ENCODE data around the gene TLE1.

Gene TLE1

GRCh38 chr9:81538890-81539289, 150.5 kb downstream of the TLE1 start:
- 92% methylated on average over 6 of the region's 6 CpGs for WGBS
- no peak overlapping the region for H3K4me3 ChIP-seq (ENCODE audit: low read length)
- no peaks in the 10 kb centered on the region for H3K9me3 ChIP-seq (ENCODE audit: insufficient read depth, low read depth, low read length)
- no peak overlapping the region for H3K27ac ChIP-seq (ENCODE audit: low read depth, low read length)
- H3K4me1 ChIP-seq (ENCODE audit: insufficient read depth, low read length) = peaks cover 9% of the 10 kb centered on the region
- H3K27me3 ChIP-seq (ENCODE audit: insufficient read depth, low read length) = no peaks in the 10 kb centered on the region
- H3K36me3 ChIP-seq (ENCODE audit: insufficient read depth, low read length) = no peaks in the 10 kb centered on the region
- no peak overlapping the region for H3K9ac ChIP-seq (ENCODE audit: low read depth, low read length)

- Histone ChIP-seq H3K36me3 (ENCODE audit: insufficient read depth, low read length) (no peaks in the 10 kb centered on the region), H3K4me3 (ENCODE audit: low read length) (no peak overlapping the region), H3K27me3 (ENCODE audit: insufficient read depth, low read length) (no peaks in the 10 kb centered on the region), H3K27ac (ENCODE audit: low read depth, low read length) (no peak overlapping the region), H3K9me3 (ENCODE audit: insufficient read depth, low read depth, low read length) (no peaks in the 10 kb centered on the region), H3K4me1 (ENCODE audit: insufficient read depth, low read length) (peaks cover 15% of the 10 kb centered on the region), H3K9ac (ENCODE audit: low read depth, low read length) (no peak overlapping the region)
- 100% methylated on average over 1 of the region's 1 CpG for WGBS
These were observed 151.4 kb downstream of the TLE1 start for GRCh38 chr9:81537964-81538363.

GRCh38 chr9:81536242-81537025, 152.9 kb downstream of the TLE1 start:
- 95% methylated on average over 9 of the region's 9 CpGs for WGBS

GRCh38 chr9:81535542-81536241, 153.7 kb downstream of the TLE1 start:
- H3K36me3 ChIP-seq (ENCODE audit: insufficient read depth, low read length) = no peaks in the 10 kb centered on the region
- H3K9me3 ChIP-seq (ENCODE audit: insufficient read depth, low read depth, low read length) = no peaks in the 10 kb centered on the region
- H3K27me3 ChIP-seq (ENCODE audit: insufficient read depth, low read length) = no peaks in the 10 kb centered on the region
- H3K4me3 ChIP-seq (ENCODE audit: low read length) = no peak overlapping the region
- H3K4me1 ChIP-seq (ENCODE audit: insufficient read depth, low read length) = peaks cover 15% of the 10 kb centered on the region
- 84% methylated on average over 9 of the region's 9 CpGs for WGBS
- H3K9ac ChIP-seq (ENCODE audit: low read depth, low read length) = no peak overlapping the region
- no peak overlapping the region for H3K27ac ChIP-seq (ENCODE audit: low read depth, low read length)

More at GRCh38 chr9:81536242-81537025, 152.9 kb downstream of the TLE1 start:
- Histone ChIP-seq H3K4me3 (ENCODE audit: low read length) (no peak overlapping the region), H3K9ac (ENCODE audit: low read depth, low read length) (no peak overlapping the region), H3K27ac (ENCODE audit: low read depth, low read length) (no peak overlapping the region), H3K36me3 (ENCODE audit: insufficient read depth, low read length) (no peaks in the 10 kb centered on the region), H3K9me3 (ENCODE audit: insufficient read depth, low read depth, low read length) (no peaks in the 10 kb centered on the region), H3K27me3 (ENCODE audit: insufficient read depth, low read length) (no peaks in the 10 kb centered on the region), H3K4me1 (ENCODE audit: insufficient read depth, low read length) (peaks cover 15% of the 10 kb centered on the region)

- Histone ChIP-seq H3K27ac (ENCODE audit: low read depth, low read length) (no peak overlapping the region), H3K27me3 (ENCODE audit: insufficient read depth, low read length) (no peaks in the 10 kb centered on the region), H3K36me3 (ENCODE audit: insufficient read depth, low read length) (no peaks in the 10 kb centered on the region), H3K4me3 (ENCODE audit: low read length) (no peak overlapping the region), H3K9me3 (ENCODE audit: insufficient read depth, low read depth, low read length) (no peaks in the 10 kb centered on the region), H3K9ac (ENCODE audit: low read depth, low read length) (no peak overlapping the region), H3K4me1 (ENCODE audit: insufficient read depth, low read length) (peaks cover 25% of the 10 kb centered on the region)
- 84% methylated on average over 4 of the region's 4 CpGs for WGBS
These were observed 155.0 kb downstream of the TLE1 start for GRCh38 chr9:81534138-81534875.

Data from HUES64 (cell line).